NCI-H2107 treated with DMSO at 0.1 percent for 48 hours (cell line): ENCODE measurements around the gene SLC9C1.

Experiments used
- DNase-seq: peaks from one replicate; lab custom pipeline; 2025; ENCODE audit not compliant: unreplicated experiment; lab: John Stamatoyannopoulos, UW

The SLC9C1 gene

GRCh38 chr3:112115806-112116383, 178.1 kb downstream of the SLC9C1 start:
- DNase-seq = no peak

- DNase-seq = no peak
Measured at GRCh38 chr3:112115161-112115739, 178.8 kb downstream of the SLC9C1 start.

- no peak for DNase-seq
Measured at GRCh38 chr3:112114576-112115160, 179.3 kb downstream of the SLC9C1 start.

GRCh38 chr3:112111785-112112402, 182.1 kb downstream of the SLC9C1 start:
- peak; percentile 85 for DNase-seq

- peak; percentile 90 for DNase-seq
Measured at GRCh38 chr3:112109322-112109721, 184.7 kb downstream of the SLC9C1 start.

GRCh38 chr3:112104774-112105173, 189.2 kb downstream of the SLC9C1 start:
- no peak for DNase-seq

GRCh38 chr3:112101916-112102315, 192.1 kb downstream of the SLC9C1 start:
- no peak for DNase-seq

- peak; percentile 95 for DNase-seq
Measured at GRCh38 chr3:112097378-112097777, 196.6 kb downstream of the SLC9C1 start.

- DNase-seq = no peak
Measured at GRCh38 chr3:112096176-112096575, 197.8 kb downstream of the SLC9C1 start.

GRCh38 chr3:112095731-112096130, 198.3 kb downstream of the SLC9C1 start:
- DNase-seq = no peak

GRCh38 chr3:112093180-112093522, 200.9 kb downstream of the SLC9C1 start:
- DNase-seq = no peak

GRCh38 chr3:112092496-112093179, 201.4 kb downstream of the SLC9C1 start:
- no peak for DNase-seq

GRCh38 chr3:112090887-112091586, 203.0 kb downstream of the SLC9C1 start:
- peak; percentile 74 for DNase-seq
